ENCODE data around the gene NEU1. TPM values are rescaled to one million over a fixed set of nuclear protein-coding genes. Genes with fewer than 3 reads are reported as not detected.

NEU1 gene
- total and polyA plus RNA-seq, 2 donors (not counting 1 experiment from before 2014, with no cell fraction given): 51.2 to 100 TPM

- H3K27ac ChIP-seq (ENCODE audit: insufficient read depth, low read length): peak within 1 kb of the TSS; percentile 74
- H3K36me3 ChIP-seq (ENCODE audit: control insufficient read depth, insufficient read depth, low read length): peaks cover 3% of the 10 kb centered on the region
- TF ChIP-seq CTCF (conservative IDR thresholded peaks at IDR 0.05 in 1 of 2, IDR thresholded peaks at IDR 0.05 in 1 of 2; ENCODE audit: low read depth in 1 of 2, low read length in 2 of 2) (no peak), EZH2 (IDR thresholded peaks at IDR 0.05; ENCODE audit: low read length, missing control alignments) (no peak)
- no peaks in the 10 kb centered on the region for H4K20me1 ChIP-seq (ENCODE audit: control insufficient read depth, extremely low read depth, insufficient read depth, low read length)
- peak within 1 kb of the TSS; percentile 97 for H3K4me2 ChIP-seq (ENCODE audit: extremely low read depth, insufficient read depth, low read length)
- H2AFZ ChIP-seq (ENCODE audit: low read length): peak within 1 kb of the TSS; percentile 97
- H3K9ac ChIP-seq (ENCODE audit: insufficient read depth, low read length): peak within 1 kb of the TSS; percentile 64
- no peaks in the 10 kb centered on the region for H3K9me3 ChIP-seq (ENCODE audit: control insufficient read depth, insufficient read depth, low read depth, low read length)
- H3K4me1 ChIP-seq (ENCODE audit: control insufficient read depth, extremely low read depth, insufficient read depth, low read length): peaks cover 12% of the 10 kb centered on the region
- peak within 1 kb of the TSS; percentile 81 to 97 (median 91) for H3K4me3 ChIP-seq (replicated peaks in 1 of 4; ENCODE audit: control extremely low read depth in 1 of 4, insufficient read depth in 1 of 4, low read depth in 3 of 4, low read length in 4 of 4)
- peaks cover 9% of the 10 kb centered on the region for H3K79me2 ChIP-seq (ENCODE audit: control insufficient read depth, insufficient read depth, low read length)
- no peaks in the 10 kb centered on the region for H3K27me3 ChIP-seq (ENCODE audit: control insufficient read depth, insufficient read depth, low read length)
- DNase-seq (ENCODE audit: low read depth in 2 of 2): peak; percentile 69 to 72
Observed at GRCh38 chr6:31897612-31898382, 35.2 kb upstream of the NEU1 start, which contains the start of gene EHMT2. Gene EHMT2 (minus strand): TSS chr6:31897698. CDS start chr6:31897677, 21 bp downstream.

GRCh38 chr6:31896856-31897611 lies 34.4 kb upstream of the NEU1 start:
- Histone ChIP-seq H3K9me3 (ENCODE audit: control insufficient read depth, insufficient read depth, low read depth, low read length) (no peaks in the 10 kb centered on the region), H2AFZ (ENCODE audit: low read length) (peak overlapping the region; percentile 51), H3K9ac (ENCODE audit: insufficient read depth, low read length) (peak overlapping the region; percentile 63), H3K4me3 (replicated peaks in 1 of 4; ENCODE audit: control extremely low read depth in 1 of 4, insufficient read depth in 1 of 4, low read depth in 3 of 4, low read length in 4 of 4) (peak overlapping the region; percentile 66 to 97 (median 88)), H4K20me1 (ENCODE audit: control insufficient read depth, extremely low read depth, insufficient read depth, low read length) (no peaks in the 10 kb centered on the region), H3K36me3 (ENCODE audit: control insufficient read depth, insufficient read depth, low read length) (peaks cover 5% of the 10 kb centered on the region), H3K79me2 (ENCODE audit: control insufficient read depth, insufficient read depth, low read length) (peaks cover 9% of the 10 kb centered on the region), H3K4me2 (ENCODE audit: extremely low read depth, insufficient read depth, low read length) (peak overlapping the region; percentile 74), H3K4me1 (ENCODE audit: control insufficient read depth, extremely low read depth, insufficient read depth, low read length) (peaks cover 10% of the 10 kb centered on the region), H3K27ac (ENCODE audit: insufficient read depth, low read length) (no peak overlapping the region), H3K27me3 (ENCODE audit: control insufficient read depth, insufficient read depth, low read length) (no peaks in the 10 kb centered on the region)
- TF ChIP-seq EZH2 (IDR thresholded peaks at IDR 0.05; ENCODE audit: low read length, missing control alignments) (no peak), CTCF (conservative IDR thresholded peaks at IDR 0.05 in 1 of 2, IDR thresholded peaks at IDR 0.05 in 1 of 2; ENCODE audit: low read depth in 1 of 2, low read length in 2 of 2) (no peak)
- DNase-seq (ENCODE audit: low read depth in 2 of 2): no peak

- Histone ChIP-seq H3K27ac (ENCODE audit: insufficient read depth, low read length) (no peak overlapping the region), H3K9ac (ENCODE audit: insufficient read depth, low read length) (peak overlapping the region; percentile 63), H3K4me2 (ENCODE audit: extremely low read depth, insufficient read depth, low read length) (peak overlapping the region; percentile 74)
Observed at GRCh38 chr6:31896493-31896855, 33.9 kb upstream of the NEU1 start.

More at GRCh38 chr6:31896493-31896855, 33.9 kb upstream of the NEU1 start:
- Histone ChIP-seq H3K36me3 (ENCODE audit: control insufficient read depth, insufficient read depth, low read length) (peaks cover 5% of the 10 kb centered on the region), H3K4me3 (replicated peaks in 1 of 4; ENCODE audit: control extremely low read depth in 1 of 4, insufficient read depth in 1 of 4, low read depth in 3 of 4, low read length in 4 of 4) (peak overlapping the region; percentile 66 to 97 (median 88)), H3K79me2 (ENCODE audit: control insufficient read depth, insufficient read depth, low read length) (peaks cover 9% of the 10 kb centered on the region), H3K4me1 (ENCODE audit: control insufficient read depth, extremely low read depth, insufficient read depth, low read length) (peaks cover 10% of the 10 kb centered on the region), H3K9me3 (ENCODE audit: control insufficient read depth, insufficient read depth, low read depth, low read length) (no peaks in the 10 kb centered on the region), H3K27me3 (ENCODE audit: control insufficient read depth, insufficient read depth, low read length) (no peaks in the 10 kb centered on the region), H4K20me1 (ENCODE audit: control insufficient read depth, extremely low read depth, insufficient read depth, low read length) (no peaks in the 10 kb centered on the region), H2AFZ (ENCODE audit: low read length) (no peak overlapping the region)
- TF ChIP-seq EZH2 (IDR thresholded peaks at IDR 0.05; ENCODE audit: low read length, missing control alignments) (no peak), CTCF (conservative IDR thresholded peaks at IDR 0.05 in 1 of 2, IDR thresholded peaks at IDR 0.05 in 1 of 2; ENCODE audit: low read depth in 1 of 2, low read length in 2 of 2) (no peak)
- no peak for DNase-seq (ENCODE audit: low read depth in 2 of 2)
